ENCODE measurements around the gene LDHA. TPM values are rescaled to one million over a fixed set of nuclear protein-coding genes. Genes with fewer than 3 reads are reported as not detected.

The LDHA gene
- total RNA-seq, 1 experiment from 2014 or later = 739 TPM

- intact Hi-C loops (cut with micrococcal nuclease) = loop anchor here (5.0 kb wide), 1 partner anchor 129 kb away; no protein-coding TSS in a partner anchor
- DNase-seq (ENCODE audit: unreplicated experiment) = no peak
- no peaks in the 10 kb centered on the region for H3K9me3 Mint-ChIP-seq (ENCODE audit: unreplicated experiment)
- ChIA-PET CTCF (interaction anchor here (0.6 to 1.1 kb wide), 5 partner anchors 125 to 256 kb away, joined by 3 to 4 read pairs (median 3); no protein-coding TSS in a partner anchor), POLR2A (interaction anchor here (1.3 kb wide), 1 partner anchor 24 kb away, joined by 3 read pairs; no protein-coding TSS in a partner anchor)
- H3K27ac Mint-ChIP-seq (ENCODE audit: low read depth, unreplicated experiment) = no peak overlapping the region
- H3K27me3 Mint-ChIP-seq (ENCODE audit: insufficient read depth, unreplicated experiment) = no peaks in the 10 kb centered on the region
- peaks cover 18% of the 10 kb centered on the region for H3K36me3 Mint-ChIP-seq (ENCODE audit: insufficient read depth, unreplicated experiment)
- TF ChIP-seq CTCF (IDR thresholded peaks at IDR 0.05; ENCODE audit: unreplicated experiment) = no peak
- H3K4me1 Mint-ChIP-seq (ENCODE audit: insufficient read depth, unreplicated experiment) = peaks cover 6% of the 10 kb centered on the region
- no peak overlapping the region for H3K4me3 Mint-ChIP-seq (ENCODE audit: unreplicated experiment)
- no TSS peak for BruUV-seq (replicated peaks)
Observed at GRCh38 chr11:18371279-18371678, 23.1 kb upstream of the LDHA start.

GRCh38 chr11:18372201-18372600, 22.2 kb upstream of the LDHA start:
- peaks cover 6% of the 10 kb centered on the region for H3K4me1 Mint-ChIP-seq (ENCODE audit: insufficient read depth, unreplicated experiment)
- ChIA-PET CTCF (interaction anchor here (0.6 to 0.7 kb wide), 3 partner anchors 144 to 887 kb away, joined by 3 to 4 read pairs (median 3); no protein-coding TSS in a partner anchor), POLR2A (interaction anchor here (0.8 to 3.2 kb wide), 3 partner anchors 12 to 261 kb away, joined by 4 to 13 read pairs (median 4); partner anchors contain the start of gene LDHA)
- H3K4me3 Mint-ChIP-seq (ENCODE audit: unreplicated experiment) = no peak overlapping the region
- intact Hi-C loops (cut with micrococcal nuclease) = loop anchor here (5.0 kb wide), 1 partner anchor 130 kb away; no protein-coding TSS in a partner anchor
- peaks cover 8% of the 10 kb centered on the region for H3K36me3 Mint-ChIP-seq (ENCODE audit: insufficient read depth, unreplicated experiment)
- no peak for TF ChIP-seq CTCF (IDR thresholded peaks at IDR 0.05; ENCODE audit: unreplicated experiment)
- H3K9me3 Mint-ChIP-seq (ENCODE audit: unreplicated experiment) = no peaks in the 10 kb centered on the region
- H3K27me3 Mint-ChIP-seq (ENCODE audit: insufficient read depth, unreplicated experiment) = no peaks in the 10 kb centered on the region
- no peak overlapping the region for H3K27ac Mint-ChIP-seq (ENCODE audit: low read depth, unreplicated experiment)
- BruUV-seq (replicated peaks) = no TSS peak
- DNase-seq (ENCODE audit: unreplicated experiment) = no peak

- Mint-ChIP-seq H3K36me3 (ENCODE audit: insufficient read depth, unreplicated experiment) (peaks cover 4% of the 10 kb centered on the region), H3K27me3 (ENCODE audit: insufficient read depth, unreplicated experiment) (no peaks in the 10 kb centered on the region), H3K27ac (ENCODE audit: low read depth, unreplicated experiment) (no peak overlapping the region), H3K4me3 (ENCODE audit: unreplicated experiment) (no peak overlapping the region), H3K4me1 (ENCODE audit: insufficient read depth, unreplicated experiment) (no peaks in the 10 kb centered on the region), H3K9me3 (ENCODE audit: unreplicated experiment) (no peaks in the 10 kb centered on the region)
- ChIA-PET POLR2A (interaction anchor here (3.2 kb wide), 1 partner anchor 20 kb away, joined by 13 read pairs; the partner anchor contains the start of gene LDHA), CTCF (interaction anchor here (0.6 to 0.9 kb wide), 3 partner anchors 192 to 428 kb away, joined by 3 to 4 read pairs (median 4); no protein-coding TSS in a partner anchor)
- intact Hi-C loops (cut with micrococcal nuclease) = loop anchor here (5.0 kb wide), 2 partner anchors 133 to 258 kb away; no protein-coding TSS in a partner anchor
- no TSS peak for BruUV-seq (replicated peaks)
- DNase-seq (ENCODE audit: unreplicated experiment) = no peak
- no peak for TF ChIP-seq CTCF (IDR thresholded peaks at IDR 0.05; ENCODE audit: unreplicated experiment)
Observed at GRCh38 chr11:18374956-18375355, 19.4 kb upstream of the LDHA start.

DNA sequence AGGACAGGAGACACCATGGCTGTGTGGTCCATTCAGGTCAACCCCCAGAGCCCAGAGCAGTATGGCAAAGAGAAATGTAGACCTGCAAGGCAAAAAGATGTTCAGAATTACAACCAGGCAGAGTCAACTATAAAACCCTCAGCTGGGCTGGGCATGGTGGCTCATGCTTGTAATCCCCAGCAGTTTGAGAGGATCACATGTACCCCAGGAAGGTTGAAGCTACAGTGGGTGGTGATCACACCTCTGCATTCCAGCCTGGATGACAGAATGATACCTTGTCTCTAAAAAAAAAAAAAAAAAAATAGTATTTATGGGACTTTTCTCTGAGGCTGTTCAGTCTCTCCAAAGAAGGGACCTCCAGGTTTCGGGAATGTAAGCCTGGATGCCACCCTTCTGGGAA, 18.4 kb upstream of the LDHA start:
- ChIA-PET POLR2A (interaction anchor here (0.6 kb wide), 2 partner anchors 9 to 22 kb away, joined by 3 to 4 read pairs; no protein-coding TSS in a partner anchor), CTCF (interaction anchor here (0.5 kb wide), 1 partner anchor 13 kb away, joined by 4 read pairs; no protein-coding TSS in a partner anchor)
- H3K27ac Mint-ChIP-seq (ENCODE audit: low read depth, unreplicated experiment) = no peak overlapping the region
- peaks cover 4% of the 10 kb centered on the region for H3K36me3 Mint-ChIP-seq (ENCODE audit: insufficient read depth, unreplicated experiment)
- no peak for DNase-seq (ENCODE audit: unreplicated experiment)
- H3K4me3 Mint-ChIP-seq (ENCODE audit: unreplicated experiment) = no peak overlapping the region
- intact Hi-C loops (cut with micrococcal nuclease) = loop anchor here (5.0 kb wide), 1 partner anchor 259 kb away; no protein-coding TSS in a partner anchor
- H3K9me3 Mint-ChIP-seq (ENCODE audit: unreplicated experiment) = no peaks in the 10 kb centered on the region
- no peaks in the 10 kb centered on the region for H3K4me1 Mint-ChIP-seq (ENCODE audit: insufficient read depth, unreplicated experiment)
- BruUV-seq (replicated peaks) = no TSS peak
- TF ChIP-seq CTCF (IDR thresholded peaks at IDR 0.05; ENCODE audit: unreplicated experiment) = no peak
- no peaks in the 10 kb centered on the region for H3K27me3 Mint-ChIP-seq (ENCODE audit: insufficient read depth, unreplicated experiment)
